NT2/D1 (cell line): ENCODE data around the gene CACNA1A.

Experiments
- DNase-seq: peaks from one replicate; pipeline ENCODE4 v3.0.0-alpha.2; 2011; ENCODE audit warnings: low read depth, low spot score
- H3K27me3 ChIP-seq: 2 replicates; pipeline ENCODE4 v1.6.0; 2011; ENCODE audit warnings: mild to moderate bottlenecking; ENCODE audit not compliant: insufficient read length, insufficient read depth
- H3K36me3 ChIP-seq: 2 replicates; pipeline ENCODE4 v1.6.1; 2011; ENCODE audit warnings: mild to moderate bottlenecking, low read length, mixed read lengths; ENCODE audit not compliant: insufficient read depth, insufficient read length
- H3K4me1 ChIP-seq: 2 replicates; pipeline ENCODE4 v1.5.1; 2011; ENCODE audit not compliant: insufficient read depth, insufficient read length
- H3K4me3 ChIP-seq: 2 replicates; pipeline ENCODE4 v1.5.1; 2011; ENCODE audit warnings: low read depth; ENCODE audit not compliant: insufficient read length
- H3K9ac ChIP-seq: 2 replicates; pipeline ENCODE4 v1.6.0; 2011; ENCODE audit warnings: low read depth; ENCODE audit not compliant: insufficient read length
- H3K9me3 ChIP-seq: 2 replicates; pipeline ENCODE4 v1.5.1; 2011; ENCODE audit warnings: mild to moderate bottlenecking, low read length; ENCODE audit not compliant: insufficient read depth
- SUZ12 ChIP-seq: IDR thresholded peaks from 2 replicates; pipeline ENCODE4 v1.6.1; 2011; ENCODE audit not compliant: insufficient read length, insufficient read depth; ENCODE audit errors: extremely low read depth
- YY1 ChIP-seq: IDR thresholded peaks from 2 replicates; pipeline ENCODE4 v1.6.1; 2011; ENCODE audit not compliant: insufficient read length, insufficient read depth
- ZNF274 ChIP-seq: IDR thresholded peaks from 2 replicates; pipeline ENCODE4 v1.6.1; 2011; ENCODE audit warnings: mild to moderate bottlenecking, low read depth, low read length

The CACNA1A gene

GRCh38 chr19:13408889-13409518 lies 97.3 kb downstream of the CACNA1A start:
- DNase-seq, result no peak
- Histone ChIP-seq H3K4me1 (no peaks in the 10 kb centered on the region), H3K9me3 (no peaks in the 10 kb centered on the region), H3K36me3 (no peaks in the 10 kb centered on the region), H3K9ac (no peak overlapping the region), H3K27me3 (no peaks in the 10 kb centered on the region), H3K4me3 (no peak overlapping the region)
- TF ChIP-seq ZNF274 (no peak), SUZ12 (no peak), YY1 (no peak)

- H3K4me1 ChIP-seq, result no peaks in the 10 kb centered on the region
- TF ChIP-seq YY1 (no peak), SUZ12 (no peak), ZNF274 (no peak)
- DNase-seq, result no peak
- H3K9me3 ChIP-seq, result peaks cover 9% of the 10 kb centered on the region; the same call in 1 of the 2 replicates
- H3K9ac ChIP-seq, result no peak overlapping the region
- no peaks in the 10 kb centered on the region for H3K27me3 ChIP-seq
- H3K36me3 ChIP-seq, result no peaks in the 10 kb centered on the region
- H3K4me3 ChIP-seq, result no peak overlapping the region
Measured at GRCh38 chr19:13404236-13404635, 102.0 kb downstream of the CACNA1A start.

GRCh38 chr19:13401388-13401787 lies 104.9 kb downstream of the CACNA1A start:
- no peaks in the 10 kb centered on the region for H3K27me3 ChIP-seq
- peaks cover 9% of the 10 kb centered on the region; the same call in 1 of the 2 replicates for H3K9me3 ChIP-seq
- no peak overlapping the region for H3K4me3 ChIP-seq
- H3K36me3 ChIP-seq, result no peaks in the 10 kb centered on the region
- TF ChIP-seq SUZ12 (no peak), ZNF274 (no peak), YY1 (no peak)
- DNase-seq, result no peak
- no peaks in the 10 kb centered on the region for H3K4me1 ChIP-seq
- H3K9ac ChIP-seq, result no peak overlapping the region

GRCh38 chr19:13400296-13400695 lies 106.0 kb downstream of the CACNA1A start:
- H3K27me3 ChIP-seq, result no peaks in the 10 kb centered on the region
- no peaks in the 10 kb centered on the region for H3K4me1 ChIP-seq
- H3K9ac ChIP-seq, result no peak overlapping the region
- peaks cover 9% of the 10 kb centered on the region; the same call in 1 of the 2 replicates for H3K9me3 ChIP-seq
- no peak for DNase-seq
- no peak overlapping the region for H3K4me3 ChIP-seq
- TF ChIP-seq SUZ12, result no peak
- TF ChIP-seq YY1, result no peak
- TF ChIP-seq ZNF274, result no peak
- no peaks in the 10 kb centered on the region for H3K36me3 ChIP-seq

- Histone ChIP-seq H3K9ac (no peak overlapping the region), H3K4me1 (no peaks in the 10 kb centered on the region)
Measured at GRCh38 chr19:13399746-13400145, 106.5 kb downstream of the CACNA1A start.

GRCh38 chr19:13398780-13399726 lies 107.2 kb downstream of the CACNA1A start:
- DNase-seq, result no peak
- Histone ChIP-seq H3K9ac (no peak overlapping the region), H3K9me3 (peaks cover 9% of the 10 kb centered on the region; the same call in 1 of the 2 replicates), H3K4me1 (no peaks in the 10 kb centered on the region), H3K4me3 (no peak overlapping the region), H3K27me3 (no peaks in the 10 kb centered on the region), H3K36me3 (no peaks in the 10 kb centered on the region)
- no peak for TF ChIP-seq ZNF274
- no peak for TF ChIP-seq SUZ12
- no peak for TF ChIP-seq YY1

More at GRCh38 chr19:13399746-13400145, 106.5 kb downstream of the CACNA1A start:
- Histone ChIP-seq H3K4me3 (no peak overlapping the region), H3K9me3 (peaks cover 9% of the 10 kb centered on the region; the same call in 1 of the 2 replicates), H3K27me3 (no peaks in the 10 kb centered on the region), H3K36me3 (no peaks in the 10 kb centered on the region)
- TF ChIP-seq ZNF274 (no peak), YY1 (no peak), SUZ12 (no peak)
- DNase-seq, result no peak

GRCh38 chr19:13398182-13398581 lies 108.1 kb downstream of the CACNA1A start:
- DNase-seq, result no peak
- Histone ChIP-seq H3K9ac (no peak overlapping the region), H3K9me3 (peaks cover 9% of the 10 kb centered on the region; the same call in 1 of the 2 replicates), H3K4me3 (no peak overlapping the region), H3K27me3 (no peaks in the 10 kb centered on the region), H3K4me1 (no peaks in the 10 kb centered on the region), H3K36me3 (no peaks in the 10 kb centered on the region)
- TF ChIP-seq ZNF274, result no peak
- TF ChIP-seq YY1, result no peak
- TF ChIP-seq SUZ12, result no peak
